Measurements from ENCODE around the gene HSPBP1.
"Not testable (repeated sequence)": the region's sequence is repeated elsewhere in the genome, so short reads cannot be mapped to it uniquely, and the experiment has no call there.

HSPBP1 gene

DNA sequence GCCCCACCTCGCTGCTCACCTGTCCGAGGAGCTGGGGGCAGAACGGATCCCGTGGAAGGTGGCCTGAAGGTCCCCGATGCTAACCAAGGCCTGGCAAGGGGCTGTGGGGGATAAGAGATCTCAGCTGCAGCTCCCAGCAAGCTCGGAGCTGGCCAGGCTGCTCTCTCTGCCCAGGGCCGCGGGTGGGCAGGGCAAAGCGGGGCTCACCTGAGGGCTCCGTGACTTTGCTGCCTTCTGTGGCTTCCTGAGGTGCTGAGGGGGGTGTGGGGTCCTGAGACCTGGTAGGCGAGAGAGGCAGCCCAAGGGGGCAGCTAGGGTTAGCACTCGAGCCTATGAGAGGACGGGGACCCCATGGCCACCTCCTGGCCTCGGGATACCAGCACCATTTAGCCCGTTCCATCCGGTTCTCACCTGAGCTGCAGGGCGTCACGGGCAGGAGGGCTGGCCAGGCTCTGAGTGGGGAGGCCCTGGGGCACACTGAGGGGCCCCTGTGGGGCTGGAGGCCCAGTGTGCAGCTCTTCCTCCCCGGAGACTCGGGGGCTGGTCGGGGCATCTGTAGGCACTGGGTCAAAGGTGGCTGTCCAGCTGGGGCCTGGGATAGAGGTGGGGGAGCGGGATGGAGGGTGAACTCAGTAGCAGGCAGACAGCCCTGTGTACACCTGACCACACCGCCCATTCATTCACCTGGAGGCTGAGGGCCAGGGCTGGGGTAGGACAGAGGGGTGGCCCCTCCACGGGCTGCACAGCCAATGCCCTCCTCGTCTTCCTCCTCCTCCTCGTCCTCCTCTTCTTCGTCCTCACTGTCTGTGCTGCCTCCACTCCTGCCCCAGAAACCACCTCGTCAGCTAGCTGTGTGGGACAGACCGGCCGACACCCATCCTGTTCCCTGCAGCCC lies 48.3 kb downstream of the HSPBP1 start:
- DNase-seq = no peak

DNA sequence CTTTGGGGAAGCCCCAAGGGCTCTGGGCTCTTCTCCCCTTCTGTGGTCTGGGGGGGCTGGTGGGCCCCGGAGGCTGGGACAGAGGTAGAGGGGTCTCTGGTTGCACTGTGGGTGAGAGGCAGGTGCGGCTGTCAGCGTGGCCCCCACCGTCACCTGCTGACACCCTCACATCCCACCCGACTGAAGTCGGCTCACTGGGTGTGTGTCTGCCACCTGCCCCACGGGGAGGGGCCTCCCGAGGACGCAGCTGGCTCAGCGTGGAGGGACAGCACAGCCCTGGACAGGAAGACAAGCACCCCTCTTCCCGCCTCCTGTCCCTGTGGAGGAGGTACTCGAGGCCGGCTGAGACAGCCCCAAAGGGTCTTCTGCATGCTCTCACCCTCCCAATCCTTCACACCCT lies 49.1 kb downstream of the HSPBP1 start:
- no peak for DNase-seq

DNA sequence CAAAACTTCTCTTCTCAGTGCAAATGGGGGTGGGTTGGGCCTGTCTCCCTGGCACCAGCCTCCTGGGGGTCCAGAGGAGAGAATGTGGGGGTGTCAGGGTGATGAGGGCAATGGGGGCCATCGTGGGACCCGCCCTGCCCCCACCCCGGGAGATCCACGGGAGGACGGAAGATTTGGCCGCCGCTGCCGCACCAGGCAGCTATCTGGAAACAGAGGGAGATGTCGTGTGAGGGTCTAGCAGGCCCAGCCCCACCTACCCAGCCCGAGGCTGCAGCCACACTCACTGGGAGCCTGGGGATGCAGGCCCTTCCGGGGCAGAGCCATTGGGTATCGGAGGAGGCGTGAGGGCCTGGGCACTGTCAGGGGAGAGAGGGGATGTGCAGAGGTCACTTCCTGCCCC lies 49.6 kb downstream of the HSPBP1 start:
- DNase-seq = no peak

DNA sequence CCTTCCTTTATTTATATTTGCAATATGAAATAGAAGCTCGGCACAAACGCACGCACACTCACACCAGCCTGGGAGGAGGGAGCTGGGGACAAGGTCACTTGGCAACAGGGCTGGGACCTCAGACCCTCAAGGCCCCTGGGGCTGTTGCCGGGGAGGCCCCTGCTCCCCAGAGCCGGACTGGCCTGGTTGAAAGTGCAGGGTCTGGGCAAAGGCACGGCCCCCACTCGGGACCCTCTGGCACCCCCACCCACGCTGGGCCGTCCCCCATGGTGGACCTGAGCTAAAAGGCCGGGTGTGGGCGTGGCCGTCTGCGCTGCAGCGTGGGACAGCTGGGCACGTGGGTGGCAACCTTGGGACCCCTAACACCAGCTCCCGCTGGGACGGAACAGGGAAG lies 50.1 kb downstream of the HSPBP1 start:
- no peak for DNase-seq

DNA sequence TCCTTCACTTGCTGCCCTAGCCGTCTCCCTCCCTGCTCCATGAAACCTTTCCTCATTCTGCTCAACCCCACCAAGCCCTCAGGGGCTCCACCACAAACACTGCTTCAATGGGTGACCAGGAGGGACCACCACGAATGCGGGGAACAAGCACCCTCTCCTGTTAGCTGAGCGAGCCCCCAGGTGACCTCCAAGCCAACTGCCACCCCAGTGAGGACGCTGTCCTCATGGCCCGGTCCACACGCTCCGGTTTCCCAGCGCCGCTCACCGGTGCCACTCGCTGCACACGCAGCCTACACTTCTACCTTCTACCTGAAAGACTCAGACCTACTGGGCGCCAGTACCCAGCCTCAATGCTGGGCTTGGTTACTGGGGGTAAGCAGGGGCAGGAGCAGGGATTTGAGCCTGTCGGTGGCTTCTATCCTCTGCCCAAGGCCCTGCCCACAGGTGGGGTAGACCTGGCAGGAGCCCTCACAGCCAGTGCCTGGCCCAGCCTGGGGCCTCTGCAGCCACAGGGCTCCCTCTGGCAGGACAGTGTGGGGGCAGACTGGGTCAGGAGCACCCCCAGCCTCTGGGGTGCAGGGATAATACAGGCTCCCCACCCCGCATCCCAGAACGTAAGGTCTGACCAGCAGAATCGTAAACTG lies 50.6 kb downstream of the HSPBP1 start:
- DNase-seq = no peak

DNA sequence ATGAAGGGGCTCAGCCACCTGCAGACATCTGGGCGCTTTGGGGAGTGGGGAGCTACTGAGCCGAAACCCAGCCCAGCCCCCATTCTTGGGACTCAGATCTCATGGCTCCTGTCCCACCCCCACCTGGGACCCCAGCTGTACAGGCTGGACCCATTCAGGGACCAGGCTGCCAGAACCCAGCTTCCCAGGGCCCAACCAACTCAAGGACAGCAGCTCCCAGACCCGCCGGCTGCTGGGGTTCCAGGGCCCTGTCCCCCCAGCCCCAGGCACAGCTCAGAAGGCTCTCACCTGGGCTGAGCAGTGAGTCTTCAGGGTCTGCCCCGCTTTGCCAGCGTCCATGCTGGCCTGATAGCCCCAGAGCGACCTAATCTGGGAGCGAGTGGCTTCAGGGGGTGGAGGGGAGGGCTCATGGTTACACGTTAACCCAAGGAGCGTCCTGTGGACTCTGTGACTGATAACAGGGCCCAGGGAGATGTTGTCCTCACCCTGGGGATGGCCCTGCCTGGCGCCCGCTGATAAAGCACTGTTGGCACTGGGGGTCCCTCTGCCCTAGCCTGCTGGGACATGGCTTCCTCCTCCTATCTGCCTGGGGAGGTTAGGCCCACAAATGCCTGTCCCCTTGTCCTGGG lies 51.4 kb downstream of the HSPBP1 start, which contains the start of gene TMEM86B:
Gene TMEM86B (minus strand): TSS at position 361 of the 629 bp plus-strand sequence. CDS start 22 bp downstream, at position 339.
- no peak for DNase-seq

DNA sequence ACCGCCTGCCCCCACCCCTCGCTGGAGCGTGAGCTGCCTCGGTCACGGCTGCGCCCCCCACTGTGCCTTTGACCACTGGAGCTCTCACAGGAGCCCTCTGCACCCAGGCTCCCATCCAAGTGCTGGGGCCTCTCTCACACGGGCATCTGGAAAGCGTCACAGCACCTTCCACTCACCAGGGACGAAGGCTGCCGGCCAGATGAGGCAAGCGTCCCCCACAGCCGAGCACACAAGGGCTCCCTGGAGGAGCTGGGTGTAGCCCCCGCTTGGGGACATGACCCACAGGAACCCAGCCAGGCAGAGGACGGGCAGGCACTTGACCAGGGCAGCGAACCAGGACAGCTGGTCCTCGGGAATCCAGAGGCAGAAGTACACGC lies 51.9 kb downstream of the HSPBP1 start:
- DNase-seq = no peak

DNA sequence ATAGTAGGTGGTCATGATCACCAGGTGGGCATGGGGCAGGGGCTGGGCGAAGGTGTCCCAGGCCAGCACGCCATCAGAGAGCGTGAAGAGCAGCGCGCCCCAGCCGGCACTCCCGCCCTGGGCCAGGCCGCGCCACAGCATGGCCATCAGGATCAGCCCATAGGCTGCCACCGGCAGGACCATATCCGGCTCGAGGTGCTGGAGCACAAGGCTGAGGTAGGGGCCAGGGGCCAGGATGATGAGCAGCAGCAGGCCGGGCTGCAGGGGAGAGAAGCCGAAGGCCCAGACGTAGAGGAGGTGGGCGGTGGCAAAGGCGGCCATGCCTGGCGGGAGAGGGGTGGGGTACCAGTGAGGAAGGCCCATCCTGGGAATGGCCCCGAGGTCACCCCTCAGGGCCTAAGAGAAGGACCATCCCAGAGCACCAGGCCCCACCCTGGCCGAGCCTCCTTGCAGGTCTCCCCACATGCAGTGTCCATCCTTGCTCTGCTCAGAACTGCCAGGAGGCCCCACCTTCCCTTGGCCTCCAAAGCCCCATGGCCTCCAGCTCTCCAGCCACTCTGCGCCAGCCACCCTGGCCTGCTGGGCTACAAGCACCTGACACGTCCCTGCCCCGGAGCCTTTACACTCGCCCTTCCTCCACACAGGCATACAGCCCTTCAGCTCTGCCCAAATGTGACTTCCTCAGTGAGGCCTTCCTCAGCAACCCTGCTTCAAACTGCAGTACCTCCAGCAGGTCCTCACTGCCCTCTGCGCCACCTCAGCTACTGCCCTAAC lies 52.5 kb downstream of the HSPBP1 start:
- DNase-seq = no peak

DNA sequence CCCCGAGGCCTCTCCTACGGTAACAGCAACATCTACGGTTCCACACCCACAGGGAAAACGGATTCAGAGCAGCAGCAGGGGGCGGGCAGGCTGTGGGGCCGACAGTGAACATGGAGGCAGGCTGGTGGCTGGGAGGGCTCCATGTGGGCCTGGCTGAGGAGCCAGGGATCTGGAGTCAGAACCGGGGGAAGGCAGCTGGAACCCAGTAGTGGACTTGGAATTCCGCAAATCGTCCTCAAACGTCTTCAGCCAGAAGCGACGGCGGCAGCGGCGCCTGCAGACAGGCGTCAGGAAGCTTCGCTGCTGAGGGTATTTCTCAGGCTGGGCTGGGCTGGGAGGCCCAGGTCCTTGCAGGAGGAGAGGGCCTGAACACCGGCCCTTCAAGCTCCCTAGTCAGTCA lies 53.1 kb downstream of the HSPBP1 start:
- DNase-seq = no peak

DNA sequence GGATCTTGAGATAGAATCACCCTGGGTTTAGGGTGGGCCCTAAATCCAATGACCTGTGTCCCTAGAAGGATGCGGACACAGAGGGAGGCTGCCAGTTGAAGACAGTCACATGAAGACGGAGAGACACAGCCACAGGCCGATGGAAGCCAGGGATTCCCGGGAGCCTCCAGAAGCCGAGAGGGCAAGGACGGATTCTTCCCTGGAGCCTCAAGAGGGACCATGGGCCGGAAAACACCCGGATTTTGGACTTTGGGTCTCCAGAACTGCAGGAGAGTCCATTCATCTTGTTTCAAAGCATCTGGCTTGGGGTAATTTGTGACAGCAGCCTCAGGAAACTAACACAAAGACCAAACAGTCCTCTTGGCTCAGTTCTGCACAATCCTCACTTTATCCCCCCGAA lies 53.6 kb downstream of the HSPBP1 start:
- no peak for DNase-seq

DNA sequence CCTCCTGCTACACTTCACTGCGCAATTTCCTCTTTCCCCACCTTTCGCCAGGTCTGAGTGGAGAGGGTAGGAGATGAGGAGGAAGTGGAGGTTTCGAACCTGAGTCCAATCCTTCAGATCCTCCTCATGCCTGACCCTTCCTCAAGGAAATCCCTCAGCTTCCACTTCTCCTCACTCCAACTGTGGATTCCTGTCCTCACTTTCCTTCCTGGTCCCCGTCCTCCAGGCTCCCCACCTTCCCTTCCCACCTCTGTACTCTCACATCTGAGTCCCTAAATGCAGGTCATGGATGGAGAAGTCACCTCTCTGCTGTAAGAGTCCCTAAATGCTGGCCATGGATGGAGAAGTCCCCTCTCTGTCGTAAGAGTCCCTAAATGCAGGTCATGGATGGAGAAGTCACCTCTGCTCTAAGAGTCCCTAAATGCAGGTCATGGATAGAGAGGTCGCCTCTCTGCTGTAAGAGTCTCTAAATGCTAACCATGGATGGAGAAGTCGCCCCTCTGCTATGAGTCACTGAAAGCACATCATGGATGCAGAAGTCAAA lies 54.4 kb downstream of the HSPBP1 start:
- no peak for DNase-seq

DNA sequence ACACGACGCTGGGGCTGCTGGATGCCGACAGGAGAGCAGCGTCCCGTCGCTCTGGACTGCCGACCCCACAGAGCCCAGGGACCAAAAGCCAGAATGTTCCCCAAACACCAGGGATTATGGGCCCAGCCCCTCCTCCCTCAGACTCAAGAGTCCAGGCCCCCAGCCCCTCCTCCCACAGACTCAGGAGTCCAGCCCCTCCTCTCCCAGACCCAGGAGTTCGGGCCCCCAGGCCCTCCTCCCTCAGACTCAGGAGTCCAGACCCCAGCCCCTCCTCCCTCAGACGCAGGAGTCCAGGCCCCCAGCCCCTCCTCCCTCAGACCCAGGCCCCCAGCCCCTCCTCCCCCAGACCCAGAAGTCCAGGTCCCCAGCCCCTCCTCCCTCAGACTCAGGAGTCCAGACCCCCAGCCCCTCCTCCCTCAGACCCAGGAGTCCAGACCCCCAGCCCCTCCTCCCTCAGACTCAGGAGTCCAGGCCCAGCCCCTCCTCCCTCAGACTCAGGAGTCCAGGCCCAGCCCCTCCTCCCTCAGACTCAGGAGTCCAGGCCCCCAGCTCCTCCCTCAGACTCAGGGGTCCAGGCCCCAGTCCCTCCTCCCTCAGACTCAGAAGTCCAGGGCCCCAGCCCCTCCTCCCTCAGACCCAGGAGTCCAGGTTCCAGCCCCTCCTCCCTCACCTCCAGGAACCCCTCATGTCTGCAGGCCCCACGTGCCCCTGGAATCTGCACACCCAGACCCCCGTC lies 55.1 kb downstream of the HSPBP1 start:
- not testable (repeated sequence) for DNase-seq

DNA sequence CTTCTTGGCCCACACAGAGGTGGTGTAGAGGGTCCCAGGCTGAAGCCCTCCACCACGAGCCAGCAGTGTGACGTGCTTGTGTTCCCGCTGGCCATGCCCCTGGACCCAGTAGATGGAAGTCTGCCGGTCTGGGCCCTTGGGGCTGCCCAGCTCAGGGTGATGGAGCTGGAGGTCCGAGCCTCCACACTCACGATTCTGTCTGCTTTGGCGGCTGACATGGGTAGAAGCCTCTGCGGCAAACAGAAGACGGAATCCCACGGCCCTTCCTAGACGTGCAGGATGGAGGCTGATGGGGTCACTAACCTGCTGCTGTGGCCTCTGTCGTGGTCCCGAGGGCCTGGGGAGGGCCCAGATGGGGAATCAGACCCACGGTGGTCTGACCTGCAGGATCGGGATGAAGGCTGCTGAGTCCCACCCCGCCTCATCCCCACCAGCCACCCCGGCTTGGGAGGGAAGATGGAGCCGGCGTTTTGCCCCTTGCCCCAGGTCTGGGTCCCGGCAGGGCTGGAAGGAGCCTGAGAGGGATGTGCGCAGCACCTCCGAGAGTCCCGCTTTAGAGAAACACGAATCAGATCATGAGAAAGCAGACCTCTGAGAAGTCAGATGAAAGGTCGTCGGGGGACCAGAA lies 55.8 kb downstream of the HSPBP1 start:
- DNase-seq = no peak

DNA sequence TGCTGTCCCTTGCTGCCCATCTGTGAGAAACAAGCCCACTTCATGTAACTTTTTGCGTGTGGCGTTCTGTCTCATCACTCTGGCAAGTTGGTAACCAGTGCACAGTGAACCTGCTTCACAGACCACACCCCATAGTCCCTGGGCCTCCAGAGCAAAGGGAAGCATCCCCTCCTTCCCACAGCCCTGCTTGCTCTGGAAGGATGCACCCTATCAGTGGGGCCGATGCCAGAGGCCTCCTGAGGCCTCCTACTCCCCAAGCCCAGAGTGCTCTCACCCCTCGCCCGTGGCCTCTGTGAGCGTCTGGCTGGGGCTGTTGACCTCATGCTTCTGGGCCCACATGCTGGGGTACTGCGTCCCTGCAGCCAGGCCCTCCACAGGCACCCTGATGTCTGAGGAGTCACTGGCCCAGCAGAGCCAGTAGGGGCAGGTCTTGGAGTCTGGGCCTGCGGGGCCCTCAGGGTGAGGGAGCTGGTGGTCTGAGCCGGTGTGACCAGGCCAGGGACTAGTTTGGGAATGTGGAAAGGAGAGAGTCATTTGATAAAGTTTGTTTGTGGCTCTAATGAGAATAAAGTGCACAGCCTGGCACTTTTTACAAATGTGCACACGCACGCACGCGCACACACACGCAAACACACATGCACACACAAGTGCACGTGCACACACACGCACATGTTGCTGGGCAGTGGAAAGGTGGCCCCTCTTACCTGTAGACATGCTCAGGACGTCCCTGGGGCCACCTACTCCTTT lies 56.4 kb downstream of the HSPBP1 start:
- DNase-seq = no peak

DNA sequence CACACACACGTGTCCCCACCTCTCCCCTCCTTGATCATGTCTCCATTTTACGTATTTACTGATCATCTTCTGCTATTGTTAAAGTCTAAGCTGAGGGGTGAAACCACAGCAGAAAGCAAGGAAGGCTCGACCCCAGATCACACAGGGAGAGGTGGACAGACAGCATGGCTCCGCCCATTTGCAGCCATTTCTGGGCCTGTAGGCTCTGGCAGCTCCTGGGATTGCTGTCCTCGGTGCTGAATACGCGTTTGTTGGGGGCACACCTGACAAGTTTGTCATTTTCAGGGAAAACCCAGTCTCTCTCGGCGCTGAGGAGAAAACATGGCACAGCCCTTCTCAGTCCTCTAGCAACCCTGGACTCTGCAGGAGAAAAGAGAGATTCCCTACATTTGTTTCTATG lies 59.4 kb downstream of the HSPBP1 start:
- no peak for DNase-seq

DNA sequence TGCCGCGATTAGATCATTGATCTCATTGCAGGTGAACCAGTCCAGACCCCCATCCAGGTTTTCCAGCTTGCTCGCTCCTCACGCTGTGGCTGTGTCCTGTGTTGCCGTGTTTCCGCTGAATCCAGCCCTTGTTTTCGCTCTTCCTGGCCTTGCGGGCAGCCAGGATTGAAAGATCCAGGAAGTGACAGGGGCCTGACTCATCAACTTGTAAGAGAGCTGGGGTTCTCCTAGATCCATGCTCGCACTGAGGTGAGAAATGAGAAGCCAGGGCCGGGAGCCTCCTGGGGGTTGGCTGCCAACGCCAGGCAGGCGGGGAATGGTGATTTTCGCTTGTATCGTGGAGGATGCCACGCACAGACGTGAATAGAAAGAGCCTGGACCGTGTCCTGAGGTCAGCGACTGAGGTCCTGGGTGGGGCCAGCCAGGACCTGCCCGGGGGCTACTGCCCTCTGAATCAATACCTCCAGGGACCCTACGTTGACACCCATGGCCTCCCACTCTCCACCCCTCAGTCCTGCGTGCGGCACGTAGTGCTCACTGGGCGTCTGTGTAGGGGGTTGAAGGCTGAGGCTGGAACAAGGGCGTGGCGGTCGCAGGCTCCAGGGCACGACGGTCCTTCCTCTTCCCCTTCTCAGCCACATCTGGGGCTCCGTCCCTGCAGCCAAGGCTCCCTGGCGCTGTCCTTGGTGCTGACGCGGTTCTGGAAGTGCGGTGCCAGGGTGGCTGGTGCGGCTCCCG lies 63.3 kb downstream of the HSPBP1 start:
- DNase-seq = peak; percentile 81

DNA sequence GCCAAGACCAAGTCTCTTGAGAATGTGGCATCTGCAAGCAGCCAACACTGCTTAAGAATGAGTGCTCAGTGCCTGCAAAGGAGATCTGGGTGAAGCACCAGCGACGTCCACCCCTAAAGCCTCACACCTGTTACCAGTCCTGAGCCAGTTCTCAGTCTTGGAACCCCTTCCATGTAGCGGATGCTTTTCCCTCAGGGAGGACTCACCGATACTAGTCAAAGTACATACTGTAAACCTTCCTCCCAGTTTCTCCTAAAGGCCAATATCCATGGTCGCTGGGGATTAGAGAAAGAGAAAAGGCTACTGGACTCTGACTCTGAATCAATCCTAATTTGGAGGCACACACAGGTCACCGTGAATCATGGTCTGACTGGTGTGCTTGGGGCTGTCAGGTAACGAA lies 66.4 kb downstream of the HSPBP1 start:
- no peak for DNase-seq

DNA sequence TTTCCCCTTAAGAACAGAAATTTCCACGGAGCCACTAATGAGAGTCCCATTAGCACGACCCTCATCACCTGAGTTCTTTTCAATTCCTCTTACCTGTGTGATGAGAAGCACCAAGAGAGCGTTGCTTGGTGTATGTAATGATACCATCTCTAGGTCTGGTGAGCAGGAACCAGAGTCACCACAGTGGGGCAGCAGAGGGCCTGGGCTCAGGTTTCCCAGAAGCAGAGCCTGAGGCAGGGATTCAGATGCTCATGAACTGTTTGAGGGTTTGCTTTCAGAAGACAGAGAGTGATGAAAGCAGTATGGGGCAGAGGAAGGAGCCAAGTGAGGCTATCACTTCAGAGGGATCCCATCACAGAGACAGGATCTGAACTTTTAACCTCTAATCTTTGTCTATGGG lies 67.5 kb downstream of the HSPBP1 start:
- no peak for DNase-seq

All from left hindlimb (tissue), 1 donor.